Activated CD4-positive, CD25-positive, alpha-beta regulatory T cell treated with anti-CD3 and anti-CD28 coated beads, Interleukin-2, amount 50 U/mL, for 16 hours (primary cell): ENCODE data around the gene OR1G1.
"Not testable (repeated sequence)": the region's sequence is repeated elsewhere in the genome, so short reads cannot be mapped to it uniquely, and the experiment has no call there.

Experiments used
- DNase-seq: peaks from one replicate; pipeline ENCODE4 v3.0.0-alpha.2; 2020; ENCODE audit warnings: low read depth, low spot score

Gene OR1G1

DNA sequence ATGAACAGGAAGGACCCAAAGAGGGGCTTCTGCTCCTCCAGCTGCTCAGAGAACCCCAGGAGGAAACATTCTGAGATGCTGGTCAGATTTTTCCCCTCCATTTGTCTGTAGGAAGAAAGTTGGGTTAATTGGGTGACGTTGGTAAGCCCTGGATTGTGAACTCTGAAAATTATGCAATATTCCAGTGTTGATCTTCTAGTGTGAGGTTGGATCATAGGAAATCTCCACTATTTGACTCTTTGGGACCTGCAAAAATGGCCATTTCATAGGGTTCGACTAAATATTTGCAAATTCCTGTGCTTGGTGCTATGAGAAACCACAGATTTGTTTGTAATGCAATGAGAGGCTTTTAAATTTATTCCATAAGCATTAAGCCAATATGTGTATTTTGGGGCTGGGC, at the start of gene OR1G1:
OR1G1 (minus strand) TSS at position 101 of the 400 bp plus-strand sequence; CDS start at position 101, 0 bp downstream.
- DNase-seq, result no peak

DNA sequence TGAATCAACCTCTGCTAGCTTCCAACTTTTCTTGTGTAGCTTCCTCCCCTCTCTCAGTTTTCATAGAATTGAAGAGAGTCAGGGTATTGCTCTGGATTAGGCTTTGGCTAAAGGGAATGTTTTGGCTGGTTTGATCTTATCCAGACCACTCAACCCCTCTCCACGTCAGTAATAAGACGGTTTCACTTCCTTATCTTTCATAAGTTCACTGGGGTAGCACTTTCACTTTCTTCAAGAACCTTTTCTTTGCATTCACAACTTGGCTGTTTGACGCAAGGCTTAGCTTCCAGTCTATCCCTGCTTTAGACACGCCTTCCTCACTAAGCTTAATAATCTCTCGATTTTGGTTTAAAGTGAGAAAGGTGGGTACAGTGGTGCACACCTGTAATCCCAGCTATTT, 40.2 kb upstream of the OR1G1 start:
- no peak for DNase-seq

- no peak for DNase-seq
Observed at GRCh38 chr17:3157218-3157617, 29.9 kb upstream of the OR1G1 start.

DNA sequence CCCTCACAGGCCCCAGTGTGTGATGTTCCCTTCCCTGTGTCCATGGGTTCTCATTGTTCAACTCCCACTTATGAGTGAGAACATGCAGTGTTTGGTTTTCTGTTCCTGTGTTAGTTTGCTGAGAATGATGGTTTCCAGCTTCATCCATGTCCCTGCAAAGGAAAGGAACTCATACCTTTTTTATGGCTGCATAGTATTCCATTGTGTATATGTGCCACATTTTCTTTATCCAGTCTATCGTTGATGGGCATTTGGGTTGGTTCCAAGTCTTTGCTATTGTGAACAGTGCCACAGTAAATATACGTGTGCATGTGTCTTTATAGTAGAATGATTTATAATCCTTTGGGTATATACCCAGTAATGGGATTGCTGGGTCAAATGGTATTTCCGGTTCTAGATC, 10.1 kb upstream of the OR1G1 start:
- DNase-seq, result not testable (repeated sequence)

DNA sequence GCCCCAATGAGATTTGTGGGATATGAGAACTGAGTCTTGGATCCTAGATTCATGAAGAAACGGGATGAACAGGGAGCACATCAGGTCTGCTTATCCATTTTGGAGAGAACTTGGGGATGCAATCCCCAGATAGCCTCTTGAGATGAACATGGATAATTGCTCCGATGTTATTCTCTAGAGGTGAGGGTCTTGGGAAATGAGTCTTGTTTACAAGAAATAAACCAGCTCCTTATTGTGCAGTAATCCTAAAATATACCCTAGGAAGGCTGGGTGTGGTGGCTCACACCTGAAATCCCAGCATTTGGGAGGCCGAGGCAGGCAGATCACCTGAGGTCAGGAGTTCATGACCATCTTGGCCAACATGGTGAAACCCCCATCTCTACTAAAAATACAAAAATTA, 23.0 kb downstream of the OR1G1 start, which contains the start of gene OR1D2:
OR1D2 (minus strand) TSS at position 101 of the 400 bp plus-strand sequence. CDS start 11,426 bp downstream, outside the sequence.
- DNase-seq, result no peak
